Measurements from ENCODE around the gene PDSS2.
A peak's percentile ranks its signal among the peaks of the same experiment; 100 is the strongest.
"Not testable (repeated sequence)": the region's sequence is repeated elsewhere in the genome, so short reads cannot be mapped to it uniquely, and the experiment has no call there.

The PDSS2 gene

DNA sequence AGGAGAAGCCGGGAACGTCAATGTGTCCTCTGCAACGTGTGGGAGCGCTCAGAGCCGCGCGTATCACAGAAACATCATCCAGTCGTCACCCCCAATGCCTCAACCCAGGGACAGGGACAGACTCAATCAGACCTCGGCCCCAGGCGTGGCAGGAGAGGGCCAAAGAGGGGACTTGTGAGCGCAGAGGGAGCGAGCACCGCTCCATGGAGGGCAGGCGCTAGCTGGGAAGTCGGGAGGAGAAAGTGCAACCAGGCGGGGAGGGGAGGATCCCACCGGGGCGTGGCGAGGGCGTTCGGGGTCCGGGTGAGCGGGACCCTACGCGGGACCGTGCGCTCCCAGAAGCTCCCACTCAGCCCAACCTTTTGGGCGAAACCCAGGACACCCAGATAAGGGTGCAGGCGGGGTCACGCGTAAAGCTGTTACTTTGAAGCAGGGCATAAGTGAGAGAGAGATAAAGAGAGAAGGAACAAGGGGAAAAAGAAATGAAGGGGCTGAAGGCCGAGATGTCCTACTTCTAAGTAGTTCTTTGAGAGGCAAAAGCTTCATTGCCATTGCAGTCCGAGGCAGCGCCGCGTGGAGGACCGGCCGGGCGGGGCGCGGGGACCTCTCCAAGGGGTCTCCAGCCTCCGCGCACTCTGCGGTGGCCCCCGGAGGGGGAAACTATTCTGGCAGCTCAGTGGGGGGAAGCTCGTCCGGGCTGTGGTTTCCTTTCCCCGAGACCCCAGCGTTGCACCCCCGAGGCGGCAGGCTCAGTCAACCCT is 29.7 kb upstream of the PDSS2 start:
- H3K27me3 Mint-ChIP-seq: peaks cover 32% of the 10 kb centered on the region
- peak overlapping the region; percentile 11 for H3K27ac Mint-ChIP-seq
- H3K9me3 Mint-ChIP-seq (ENCODE audit: low read depth): no peaks in the 10 kb centered on the region
- peak overlapping the region; percentile 92 for H3K4me3 Mint-ChIP-seq
- H3K36me3 Mint-ChIP-seq: no peaks in the 10 kb centered on the region
- H3K4me1 Mint-ChIP-seq (ENCODE audit: low read depth): peaks cover 17% of the 10 kb centered on the region

- Mint-ChIP-seq H3K36me3 (no peaks in the 10 kb centered on the region), H3K4me1 (ENCODE audit: low read depth) (peaks cover 17% of the 10 kb centered on the region), H3K27me3 (peaks cover 33% of the 10 kb centered on the region), H3K9me3 (ENCODE audit: low read depth) (no peaks in the 10 kb centered on the region), H3K27ac (peak overlapping the region; percentile 11), H3K4me3 (peak overlapping the region; percentile 92)
Measured at GRCh38 chr6:107488174-107488874, 29.0 kb upstream of the PDSS2 start.

DNA sequence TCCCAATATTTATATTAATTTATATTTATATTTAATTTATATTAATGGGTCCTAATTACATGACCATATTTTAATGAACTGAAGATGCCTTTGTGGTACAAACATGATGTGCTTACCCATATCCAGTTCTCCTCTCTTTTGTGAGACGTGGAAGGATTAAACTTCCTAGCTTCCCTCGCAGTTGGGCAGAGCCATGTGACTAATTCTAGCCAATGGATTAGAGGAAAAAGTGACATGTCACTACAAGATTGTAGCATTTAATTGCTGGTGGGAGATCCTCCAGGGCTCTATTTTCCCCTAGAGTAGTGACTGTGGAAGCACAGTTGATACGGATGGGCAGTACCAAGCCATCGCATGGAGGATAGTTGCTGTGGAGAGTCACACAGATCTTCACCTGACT is 25.8 kb upstream of the PDSS2 start:
- Mint-ChIP-seq H3K27ac (no peak overlapping the region), H3K27me3 (peaks cover 38% of the 10 kb centered on the region), H3K9me3 (ENCODE audit: low read depth) (no peaks in the 10 kb centered on the region), H3K36me3 (no peaks in the 10 kb centered on the region), H3K4me3 (no peak overlapping the region), H3K4me1 (ENCODE audit: low read depth) (peaks cover 11% of the 10 kb centered on the region)

DNA sequence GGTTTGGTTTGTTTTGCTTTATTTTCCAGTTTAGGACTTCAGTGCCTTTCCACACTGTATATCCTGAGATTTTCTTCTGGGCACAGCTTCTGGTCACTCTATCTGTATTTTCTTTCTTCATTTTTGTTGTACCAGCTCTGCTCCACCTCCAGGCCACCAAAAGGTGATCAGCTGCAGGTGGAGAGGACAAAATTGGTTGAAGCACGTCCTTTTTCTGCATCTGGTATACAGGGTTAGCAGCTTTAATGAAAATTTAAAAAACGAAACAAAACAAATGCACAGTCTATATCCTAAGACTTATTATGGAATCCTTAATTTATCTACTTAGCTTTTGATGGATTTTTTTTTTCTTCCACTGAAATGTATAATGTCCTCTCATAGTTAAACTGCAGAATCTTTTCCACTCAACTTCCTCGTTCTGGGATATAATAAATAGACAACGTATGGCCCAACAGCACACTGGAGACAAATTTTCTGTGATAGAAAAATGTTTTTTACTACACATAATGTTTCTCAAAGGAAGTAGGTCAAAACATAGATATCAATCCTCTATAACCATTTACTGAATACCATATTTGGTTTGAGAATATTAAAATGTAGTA is 19.8 kb upstream of the PDSS2 start:
- no peak overlapping the region for H3K4me3 Mint-ChIP-seq
- no peaks in the 10 kb centered on the region for H3K36me3 Mint-ChIP-seq
- peaks cover 18% of the 10 kb centered on the region for H3K27me3 Mint-ChIP-seq
- H3K4me1 Mint-ChIP-seq (ENCODE audit: low read depth): no peaks in the 10 kb centered on the region
- H3K9me3 Mint-ChIP-seq (ENCODE audit: low read depth): no peaks in the 10 kb centered on the region
- H3K27ac Mint-ChIP-seq: no peak overlapping the region

GRCh38 chr6:107475826-107476225 is 16.5 kb upstream of the PDSS2 start:
- H3K27ac Mint-ChIP-seq; H3K9me3 Mint-ChIP-seq (ENCODE audit: low read depth); H3K36me3 Mint-ChIP-seq; H3K4me3 Mint-ChIP-seq; H3K27me3 Mint-ChIP-seq; H3K4me1 Mint-ChIP-seq (ENCODE audit: low read depth): not testable (repeated sequence)

DNA sequence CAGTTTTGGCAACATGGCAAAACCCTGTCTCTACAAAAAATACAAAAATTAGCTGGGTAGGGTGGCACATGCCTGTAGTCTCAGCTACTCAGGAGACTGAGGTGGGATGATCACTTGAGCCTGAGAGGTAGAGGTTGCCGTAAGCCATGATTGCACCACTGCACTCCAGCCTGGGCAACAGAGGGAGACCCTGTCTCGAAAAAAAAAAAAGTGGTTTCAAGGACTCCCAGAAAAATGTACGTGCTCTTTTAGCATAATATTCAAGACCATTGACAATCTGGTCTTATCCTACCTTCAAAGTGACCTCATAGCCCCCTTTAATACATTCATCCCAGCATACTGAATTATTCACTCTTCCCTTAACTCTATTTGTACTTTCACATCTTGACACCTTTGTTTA is 16.0 kb upstream of the PDSS2 start:
- H3K36me3 Mint-ChIP-seq; H3K9me3 Mint-ChIP-seq (ENCODE audit: low read depth); H3K4me1 Mint-ChIP-seq (ENCODE audit: low read depth); H3K27ac Mint-ChIP-seq; H3K27me3 Mint-ChIP-seq; H3K4me3 Mint-ChIP-seq: not testable (repeated sequence)

DNA sequence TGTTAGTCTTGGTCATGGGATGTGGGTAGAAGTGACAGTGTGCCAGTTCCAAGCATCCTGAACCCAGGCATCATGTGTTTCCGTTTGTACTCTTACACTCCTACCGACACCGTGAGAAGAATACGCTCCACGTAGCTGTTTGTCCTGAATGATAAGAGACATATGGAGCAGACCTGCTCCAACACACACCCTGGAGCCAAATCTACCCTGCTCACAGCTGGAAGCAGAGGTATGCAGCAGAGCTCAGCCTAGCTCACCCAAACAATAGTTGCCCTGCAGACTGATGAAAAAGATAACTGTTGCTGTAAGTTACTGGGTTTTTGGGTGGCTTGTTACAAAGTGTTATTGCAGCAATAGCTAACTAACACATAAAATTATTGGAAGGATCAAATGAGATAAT is 14.3 kb upstream of the PDSS2 start:
- H3K9me3 Mint-ChIP-seq (ENCODE audit: low read depth): no peaks in the 10 kb centered on the region
- H3K4me3 Mint-ChIP-seq: no peak overlapping the region
- peaks cover 6% of the 10 kb centered on the region for H3K27me3 Mint-ChIP-seq
- H3K36me3 Mint-ChIP-seq: no peaks in the 10 kb centered on the region
- no peak overlapping the region for H3K27ac Mint-ChIP-seq
- no peaks in the 10 kb centered on the region for H3K4me1 Mint-ChIP-seq (ENCODE audit: low read depth)

DNA sequence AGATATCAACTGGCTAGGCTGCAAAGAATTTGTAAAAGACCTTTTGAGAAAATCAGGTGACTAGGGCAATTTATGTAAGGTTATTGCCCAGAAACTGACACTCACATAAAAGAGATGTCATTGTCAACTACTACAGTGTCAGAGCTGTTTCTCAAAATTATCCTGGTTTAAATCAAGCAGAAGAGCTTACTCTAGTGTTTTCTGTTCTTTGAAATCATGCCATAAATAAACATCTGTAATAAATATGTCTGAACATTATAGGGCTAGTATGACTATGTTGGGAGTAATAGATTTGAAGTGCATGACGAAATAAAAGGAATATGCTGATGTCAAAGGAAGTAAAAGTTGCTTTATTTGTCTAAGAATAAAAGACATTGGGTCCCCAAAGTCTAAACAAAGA is 11.0 kb upstream of the PDSS2 start:
- no peak overlapping the region for H3K4me3 Mint-ChIP-seq
- no peaks in the 10 kb centered on the region for H3K9me3 Mint-ChIP-seq (ENCODE audit: low read depth)
- H3K27me3 Mint-ChIP-seq: peaks cover 4% of the 10 kb centered on the region
- no peaks in the 10 kb centered on the region for H3K4me1 Mint-ChIP-seq (ENCODE audit: low read depth)
- H3K27ac Mint-ChIP-seq: no peak overlapping the region
- no peaks in the 10 kb centered on the region for H3K36me3 Mint-ChIP-seq

- no peaks in the 10 kb centered on the region for H3K9me3 Mint-ChIP-seq (ENCODE audit: low read depth)
- H3K4me3 Mint-ChIP-seq: no peak overlapping the region
- no peaks in the 10 kb centered on the region for H3K27me3 Mint-ChIP-seq
- H3K4me1 Mint-ChIP-seq (ENCODE audit: low read depth): no peaks in the 10 kb centered on the region
- no peak overlapping the region for H3K27ac Mint-ChIP-seq
- no peaks in the 10 kb centered on the region for H3K36me3 Mint-ChIP-seq
Measured at GRCh38 chr6:107466062-107466461, 6.7 kb upstream of the PDSS2 start.

GRCh38 chr6:107460083-107460631 is 793 bp upstream of the PDSS2 start:
- H3K27ac Mint-ChIP-seq: peak overlapping the region; percentile 96
- H3K4me1 Mint-ChIP-seq (ENCODE audit: low read depth): peaks cover 26% of the 10 kb centered on the region
- H3K9me3 Mint-ChIP-seq (ENCODE audit: low read depth): no peaks in the 10 kb centered on the region
- no peaks in the 10 kb centered on the region for H3K27me3 Mint-ChIP-seq
- H3K36me3 Mint-ChIP-seq: no peaks in the 10 kb centered on the region
- peak overlapping the region; percentile 91 for H3K4me3 Mint-ChIP-seq

- Mint-ChIP-seq H3K9me3 (ENCODE audit: low read depth) (no peaks in the 10 kb centered on the region), H3K36me3 (no peaks in the 10 kb centered on the region), H3K27me3 (no peaks in the 10 kb centered on the region), H3K27ac (peak overlapping the region; percentile 96), H3K4me3 (peak overlapping the region; percentile 91), H3K4me1 (ENCODE audit: low read depth) (peaks cover 30% of the 10 kb centered on the region)
Measured at GRCh38 chr6:107458672-107459282, 587 bp downstream of the PDSS2 start.

DNA sequence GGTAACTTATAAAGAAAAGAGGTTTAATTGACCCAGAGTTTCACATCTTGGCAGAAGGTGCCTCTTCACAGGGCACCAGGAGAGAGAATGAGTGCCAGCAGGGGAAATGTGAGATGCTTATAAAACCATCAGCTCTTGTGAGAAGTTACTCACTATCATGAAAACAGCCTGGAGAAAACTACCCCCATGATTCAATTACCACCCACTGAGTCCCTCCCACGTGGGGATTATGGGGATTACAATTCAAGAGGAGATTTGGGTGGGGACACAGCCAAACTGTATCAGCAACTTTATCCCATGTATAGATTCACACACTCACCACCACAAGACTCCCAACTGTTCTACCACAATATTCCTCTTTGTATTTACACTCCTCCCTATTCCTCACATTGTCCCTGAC is 10.6 kb downstream of the PDSS2 start:
- Mint-ChIP-seq H3K27ac (no peak overlapping the region), H3K36me3 (peaks cover 42% of the 10 kb centered on the region), H3K4me1 (ENCODE audit: low read depth) (no peaks in the 10 kb centered on the region), H3K4me3 (no peak overlapping the region), H3K9me3 (ENCODE audit: low read depth) (peaks cover 15% of the 10 kb centered on the region), H3K27me3 (no peaks in the 10 kb centered on the region)

DNA sequence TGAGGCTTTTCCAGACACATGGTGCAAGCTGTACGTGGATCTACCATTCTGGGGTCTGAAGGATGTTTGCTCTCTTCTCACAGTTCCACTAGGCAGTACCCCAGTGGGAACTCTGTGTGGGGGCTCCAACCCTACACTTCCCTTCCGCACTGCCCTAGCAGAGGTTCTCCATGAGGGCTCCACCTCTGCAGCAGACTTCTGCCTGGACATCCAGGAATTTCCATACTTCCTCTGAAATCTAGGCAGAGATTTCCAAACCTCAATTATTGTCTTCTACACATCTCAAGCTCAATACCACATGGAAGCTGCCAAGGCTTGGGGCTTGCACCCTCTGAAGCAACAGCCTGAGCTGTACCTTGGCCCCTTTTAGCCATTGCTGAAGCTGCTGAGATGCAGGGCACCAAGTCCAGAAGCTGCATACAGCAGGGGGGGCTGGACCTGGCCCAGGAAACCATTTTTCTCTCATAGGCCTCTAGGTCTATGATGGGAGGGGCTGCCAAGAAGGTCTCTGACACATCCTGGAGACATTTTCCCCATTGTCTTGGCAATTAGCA is 11.6 kb downstream of the PDSS2 start:
- Mint-ChIP-seq H3K4me1 (ENCODE audit: low read depth) (peaks cover 4% of the 10 kb centered on the region), H3K4me3 (no peak overlapping the region), H3K36me3 (peaks cover 41% of the 10 kb centered on the region)

DNA sequence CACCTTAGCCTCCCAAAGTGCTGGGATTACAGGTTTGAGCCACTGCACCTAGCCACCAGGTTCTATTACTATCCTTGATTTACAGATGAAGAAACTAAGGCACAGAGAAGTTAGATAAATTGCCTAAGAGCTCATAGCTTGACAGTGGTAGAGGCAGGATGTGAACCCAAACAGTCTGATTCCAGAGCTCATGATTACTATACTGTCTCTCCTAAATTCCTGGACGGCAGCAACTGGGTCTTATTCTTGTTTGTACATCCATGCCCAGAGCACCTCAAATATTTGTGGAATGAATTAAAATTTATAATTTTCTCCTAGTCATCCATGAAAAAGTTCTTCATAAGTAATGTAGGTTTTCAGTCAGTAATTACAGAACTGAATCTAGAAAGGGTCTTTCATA is 15.1 kb downstream of the PDSS2 start:
- Mint-ChIP-seq H3K27ac (no peak overlapping the region), H3K9me3 (ENCODE audit: low read depth) (peaks cover 7% of the 10 kb centered on the region), H3K36me3 (peaks cover 30% of the 10 kb centered on the region), H3K4me1 (ENCODE audit: low read depth) (peaks cover 12% of the 10 kb centered on the region), H3K4me3 (no peak overlapping the region), H3K27me3 (no peaks in the 10 kb centered on the region)

More for the DNA sequence above, 11.6 kb downstream of the PDSS2 start:
- peaks cover 15% of the 10 kb centered on the region for H3K9me3 Mint-ChIP-seq (ENCODE audit: low read depth)
- no peaks in the 10 kb centered on the region for H3K27me3 Mint-ChIP-seq
- no peak overlapping the region for H3K27ac Mint-ChIP-seq

All from activated naive CD8-positive, alpha-beta T cell (primary cell).